RCC 7860 (cell line): ENCODE results near the gene NHLRC4.

Experiments used
- DNase-seq: peaks from one replicate; pipeline ENCODE4 v3.0.0-alpha.2; 2015; ENCODE audit warnings: low spot score
- FAIRE-seq: peaks from 2 replicates; lab custom pipeline; 2012; peaks lifted over from hg19 to GRCh38; lab: Jason Lieb, UNC

Gene NHLRC4

DNA sequence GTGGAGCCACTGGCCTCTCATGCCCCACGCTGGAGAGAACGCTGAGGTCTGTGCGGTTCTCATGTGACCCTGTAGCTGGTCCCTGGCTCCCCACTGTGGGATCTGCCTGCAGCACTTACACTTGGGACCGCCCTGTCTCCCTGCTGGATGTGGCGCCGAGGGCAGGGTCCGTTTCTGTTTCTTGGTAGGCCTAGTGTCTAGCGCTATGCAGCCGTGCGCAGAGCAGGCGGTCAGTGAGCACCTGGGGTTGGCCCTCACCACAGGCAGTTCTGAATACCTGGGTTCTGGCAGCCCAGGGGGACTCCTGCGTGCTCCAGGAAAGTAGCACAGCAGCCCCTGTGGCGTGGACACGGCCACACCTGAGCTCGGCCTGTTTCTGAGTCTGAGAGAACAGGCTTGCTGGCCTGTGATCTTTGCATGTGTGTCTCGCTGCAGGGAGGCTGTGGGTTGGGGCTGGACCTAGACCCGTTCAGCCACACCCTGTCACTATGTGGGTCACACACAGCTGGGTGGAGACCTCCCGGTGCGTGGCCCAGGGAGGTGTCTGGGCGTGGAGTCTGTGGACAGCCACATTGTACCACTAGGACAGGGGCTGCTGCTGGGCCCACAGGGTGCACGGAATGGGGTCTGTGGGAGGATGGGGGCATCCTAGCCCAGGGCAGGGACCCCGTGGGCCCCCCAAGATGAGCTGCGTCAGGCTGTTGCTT is 36.5 kb upstream of the NHLRC4 start:
- DNase-seq, result no peak
- no peak for FAIRE-seq

- FAIRE-seq, result no peak
- DNase-seq, result no peak
Observed at GRCh38 chr16:531494-532125, 35.2 kb upstream of the NHLRC4 start.

- no peak for FAIRE-seq
- DNase-seq, result no peak
Observed at GRCh38 chr16:533391-534123, 33.2 kb upstream of the NHLRC4 start.

DNA sequence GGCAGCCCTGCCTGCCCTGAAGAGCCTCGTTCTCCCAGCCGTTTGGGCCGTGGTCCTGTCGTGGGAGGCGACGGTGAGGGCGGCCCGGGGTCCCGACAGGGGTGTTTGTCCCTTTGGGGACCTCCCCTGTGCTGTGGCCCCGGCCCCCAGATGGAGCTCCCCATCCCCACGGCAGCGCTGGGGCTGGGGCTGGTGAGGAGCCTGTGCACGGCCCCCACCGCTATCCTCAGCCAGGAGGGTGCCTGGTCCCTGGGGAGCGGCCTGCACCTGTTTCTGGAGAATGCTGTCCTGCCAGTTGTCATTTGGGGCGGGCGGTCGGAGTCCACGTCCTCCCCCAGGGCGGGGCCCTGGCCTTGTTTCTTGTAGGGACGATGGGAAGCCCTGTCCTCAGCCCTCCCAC is 32.7 kb upstream of the NHLRC4 start:
- no peak for FAIRE-seq
- DNase-seq, result no peak

DNA sequence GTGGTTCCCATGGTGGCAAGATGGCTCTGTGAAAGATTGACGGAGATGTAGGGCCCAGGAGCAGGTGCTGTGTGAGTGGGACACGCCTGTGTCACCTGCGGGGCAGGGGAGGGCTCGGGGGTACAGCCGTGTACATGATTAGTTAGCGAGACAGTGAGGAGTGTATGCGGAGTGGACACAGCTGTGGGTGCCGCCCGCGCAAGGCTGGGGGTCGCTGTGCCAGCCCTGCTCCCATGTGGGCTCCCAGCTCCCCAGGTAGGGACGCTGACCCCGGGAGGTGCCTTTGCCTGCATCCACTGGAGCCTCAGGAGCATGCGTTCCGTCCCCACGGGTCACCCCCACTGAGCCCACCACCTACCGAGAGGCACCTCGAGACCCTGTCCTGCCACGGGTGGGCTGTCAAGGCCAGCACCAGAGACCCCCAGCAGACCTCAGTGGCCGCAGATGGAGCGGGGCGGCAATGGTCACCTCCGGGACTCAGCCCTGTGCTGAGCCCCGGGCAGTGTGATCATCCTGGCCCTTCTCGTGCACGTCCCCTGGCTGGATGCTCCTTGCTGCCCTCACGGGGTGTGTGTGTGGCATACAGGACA is 31.9 kb upstream of the NHLRC4 start:
- no peak for FAIRE-seq

GRCh38 chr16:535446-536405 is 31.1 kb upstream of the NHLRC4 start:
- DNase-seq (peak; percentile 80), FAIRE-seq (peak; percentile 81)

More for the DNA sequence above, 31.9 kb upstream of the NHLRC4 start:
- DNase-seq, result no peak

- DNase-seq (no peak), FAIRE-seq (no peak)
Observed at GRCh38 chr16:536746-537145, 30.1 kb upstream of the NHLRC4 start.

GRCh38 chr16:537415-538335 is 29.1 kb upstream of the NHLRC4 start:
- FAIRE-seq (no peak), DNase-seq (no peak)

DNA sequence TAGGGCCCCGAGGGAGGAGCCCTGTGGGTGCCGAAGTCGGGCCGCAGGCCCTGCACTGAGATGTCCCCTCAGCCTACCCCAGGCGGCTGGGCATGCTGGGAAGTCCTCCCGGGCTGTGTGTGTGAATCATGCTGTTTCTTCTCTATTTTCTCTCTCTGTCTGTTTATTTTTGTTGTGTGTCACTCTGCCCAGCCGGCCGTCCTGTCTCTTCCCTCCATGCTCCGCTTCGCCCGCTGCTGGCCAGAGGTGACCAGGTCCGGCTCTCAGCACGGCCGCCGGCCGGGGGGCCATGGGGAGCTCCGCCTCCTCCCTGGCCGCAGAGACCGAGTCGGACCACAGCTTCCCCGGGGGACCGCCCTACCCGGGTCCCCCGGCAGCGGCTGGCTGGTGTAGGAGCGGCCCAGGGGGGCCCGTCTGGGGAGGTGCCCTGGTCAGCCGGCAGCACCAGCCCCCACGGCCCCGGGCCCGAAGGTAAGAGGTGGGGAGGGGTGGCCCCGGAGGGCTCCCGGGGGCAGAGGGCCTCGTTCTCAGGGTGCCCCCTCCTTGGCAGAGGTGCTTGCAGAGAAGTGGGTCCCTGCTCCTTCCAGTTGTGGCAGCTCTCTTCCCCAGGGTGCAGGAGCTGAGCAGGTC is 26.8 kb upstream of the NHLRC4 start:
- DNase-seq (no peak), FAIRE-seq (no peak)

DNA sequence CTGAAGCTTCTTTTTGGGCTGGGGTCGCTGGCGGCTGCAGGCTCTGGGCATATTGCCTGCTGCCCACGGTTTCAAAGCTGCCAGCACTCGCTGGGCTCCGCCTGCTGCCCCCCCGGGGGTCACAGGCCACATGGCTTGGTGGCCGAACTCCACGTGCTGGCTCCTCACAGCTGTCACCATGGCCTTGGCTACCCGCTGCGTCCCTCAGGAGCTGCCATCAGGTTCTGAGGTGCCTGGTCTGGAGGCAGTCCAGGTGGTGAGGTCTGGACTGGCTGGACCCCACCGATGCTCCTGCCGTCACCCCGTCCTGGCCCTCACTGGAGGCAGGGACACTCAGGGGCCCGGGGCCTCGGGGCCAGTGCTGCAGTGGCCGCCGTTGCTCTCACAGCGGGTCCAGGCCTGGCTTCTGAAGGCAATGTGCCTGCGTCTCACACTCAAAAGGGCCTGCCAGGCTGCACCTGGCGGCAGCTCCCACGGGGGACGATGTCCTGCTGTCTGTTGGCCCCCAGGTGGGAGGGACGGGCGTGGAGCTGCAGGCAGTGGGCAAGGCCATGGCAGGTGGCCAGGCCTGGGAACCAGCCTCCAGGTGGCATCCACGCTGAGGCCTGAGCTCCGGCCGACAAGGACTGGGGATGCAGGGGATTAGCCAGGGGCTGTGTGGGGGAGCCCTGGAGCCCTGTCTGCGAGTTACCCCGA is 26.0 kb upstream of the NHLRC4 start:
- FAIRE-seq (no peak), DNase-seq (no peak)

DNA sequence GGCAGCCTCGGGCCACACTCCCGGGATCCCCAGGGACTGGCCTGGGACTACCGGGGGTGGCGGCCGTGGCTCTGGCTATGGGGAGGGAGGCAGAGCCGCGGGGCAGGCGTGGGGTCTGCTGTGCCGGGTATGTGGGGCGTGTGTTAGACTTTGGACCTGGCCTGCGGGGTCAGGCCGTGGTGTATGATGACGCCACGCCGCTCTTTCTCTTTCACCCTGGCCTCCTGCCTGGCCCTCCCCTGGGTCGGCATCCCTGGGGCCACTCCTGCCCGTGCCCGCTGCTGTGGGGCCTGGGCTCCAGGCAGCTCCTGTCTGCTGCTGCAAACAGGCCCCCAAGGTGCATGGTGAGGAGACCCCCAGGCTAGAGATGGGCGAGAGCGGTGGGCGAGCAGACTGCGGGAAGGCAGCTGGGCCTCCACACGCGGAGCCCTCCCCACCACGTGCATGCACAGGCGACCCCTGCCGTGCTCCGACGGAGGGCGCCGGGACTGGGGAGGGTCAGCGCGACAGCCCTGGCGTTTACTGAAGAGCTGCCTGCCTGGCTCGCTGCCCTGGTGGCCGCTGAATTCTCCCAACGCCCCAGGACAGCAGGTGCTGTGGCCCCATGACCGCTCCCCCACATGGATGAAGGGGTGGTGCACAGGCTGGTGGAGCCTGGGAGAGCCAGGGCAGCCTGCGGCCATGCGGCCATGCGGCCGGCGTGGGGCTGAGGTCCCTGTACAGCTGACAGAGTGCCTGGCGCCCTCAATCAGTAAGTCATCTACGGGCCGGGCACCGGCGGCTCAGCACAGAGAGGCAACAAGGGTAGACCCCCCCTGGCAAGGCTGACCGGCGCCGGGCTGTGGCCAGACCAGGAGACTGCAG is 23.3 kb upstream of the NHLRC4 start:
- DNase-seq, result no peak
- FAIRE-seq, result no peak

GRCh38 chr16:544517-544916 is 22.3 kb upstream of the NHLRC4 start:
- FAIRE-seq, result no peak

DNA sequence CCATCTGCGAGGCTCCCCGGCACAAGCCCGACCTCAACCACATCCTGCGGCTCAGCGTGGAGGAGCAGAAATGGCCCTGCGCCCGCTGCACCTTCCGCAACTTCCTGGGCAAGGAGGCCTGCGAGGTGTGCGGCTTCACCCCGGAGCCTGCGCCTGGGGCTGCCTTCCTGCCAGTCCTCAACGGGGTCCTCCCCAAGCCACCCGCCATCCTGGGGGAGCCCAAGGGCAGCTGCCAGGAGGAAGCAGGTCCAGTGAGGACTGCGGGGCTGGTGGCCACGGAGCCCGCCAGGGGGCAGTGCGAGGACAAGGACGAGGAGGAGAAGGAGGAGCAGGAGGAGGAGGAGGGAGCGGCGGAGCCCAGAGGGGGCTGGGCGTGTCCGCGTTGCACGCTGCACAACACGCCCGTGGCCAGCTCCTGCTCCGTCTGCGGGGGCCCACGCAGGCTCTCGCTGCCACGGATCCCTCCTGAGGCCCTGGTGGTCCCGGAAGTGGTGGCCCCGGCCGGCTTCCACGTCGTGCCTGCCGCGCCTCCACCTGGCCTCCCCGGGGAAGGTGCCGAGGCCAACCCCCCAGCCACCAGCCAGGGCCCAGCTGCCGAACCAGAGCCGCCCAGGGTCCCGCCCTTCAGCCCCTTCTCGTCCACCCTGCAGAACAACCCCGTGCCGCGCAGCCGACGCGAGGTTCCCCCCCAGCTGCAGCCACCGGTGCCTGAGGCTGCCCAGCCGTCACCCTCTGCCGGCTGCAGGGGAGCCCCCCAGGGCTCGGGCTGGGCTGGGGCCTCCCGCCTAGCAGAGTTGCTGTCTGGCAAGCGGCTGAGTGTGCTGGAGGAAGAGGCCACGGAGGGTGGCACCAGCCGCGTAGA is 19.7 kb upstream of the NHLRC4 start:
- DNase-seq, result no peak

More at GRCh38 chr16:544517-544916, 22.3 kb upstream of the NHLRC4 start:
- no peak for DNase-seq

DNA sequence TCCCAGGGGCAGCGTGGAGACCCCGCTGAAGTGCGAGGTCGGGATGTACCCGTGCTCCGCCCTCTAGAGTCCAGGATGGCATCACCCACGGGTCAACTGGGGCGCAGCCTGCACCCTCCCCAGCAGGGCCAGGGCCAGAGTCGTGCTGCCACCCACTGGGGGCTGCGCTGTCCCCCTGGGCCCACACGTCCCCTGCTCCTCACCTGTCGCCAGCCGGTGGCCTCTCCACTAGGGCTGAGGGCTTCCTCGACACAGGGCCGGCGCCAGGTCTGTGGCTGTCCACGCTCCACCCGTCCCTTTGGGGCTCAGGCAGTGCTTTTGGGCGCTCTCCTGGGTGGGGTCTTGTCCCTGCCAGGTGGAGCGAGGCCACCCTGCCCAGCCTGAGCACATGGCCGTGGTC is 18.2 kb upstream of the NHLRC4 start:
- no peak for FAIRE-seq
- DNase-seq, result no peak

More for the DNA sequence above, 19.7 kb upstream of the NHLRC4 start:
- FAIRE-seq, result no peak

- DNase-seq, result no peak
- FAIRE-seq, result no peak
Observed at GRCh38 chr16:549544-550263, 17.1 kb upstream of the NHLRC4 start.

DNA sequence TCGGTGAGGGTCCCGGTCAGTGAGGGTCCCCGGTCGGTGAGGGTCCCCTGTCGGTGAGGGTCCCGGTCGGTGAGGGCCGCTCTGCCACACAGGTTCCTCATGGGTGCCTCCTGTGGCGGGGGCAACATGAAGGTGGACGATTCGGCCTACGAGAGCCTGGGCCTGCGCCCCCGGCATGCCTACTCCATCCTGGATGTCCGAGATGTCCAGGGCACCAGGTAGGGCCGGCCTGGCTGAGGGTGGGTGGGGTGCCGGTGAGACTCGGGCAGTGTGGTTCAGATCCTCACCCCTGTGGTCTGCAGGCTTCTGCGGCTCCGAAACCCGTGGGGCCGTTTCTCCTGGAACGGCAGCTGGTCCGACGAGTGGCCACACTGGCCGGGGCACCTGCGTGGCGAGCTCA is 15.6 kb upstream of the NHLRC4 start:
- FAIRE-seq (no peak), DNase-seq (no peak)
